H9 (cell line): ENCODE measurements around the gene FAM193B. TPM values are rescaled to one million over a fixed set of nuclear protein-coding genes. Genes with fewer than 3 reads are reported as not detected.
A peak's percentile ranks its signal among the peaks of the same experiment; 100 is the strongest.

Experiments used
- DNase-seq: peaks from one replicate; pipeline ENCODE4 v3.0.0-alpha.2; 2017
- H2AFZ ChIP-seq: one replicate; pipeline ENCODE4 v1.6.1; 2013; ENCODE audit warnings: mild to moderate bottlenecking, low read length, control low read depth, moderate library complexity
- H2AK5ac ChIP-seq: 2 replicates; pipeline ENCODE4 v1.6.1; 2013; ENCODE audit warnings: low read length, control low read depth, mixed read lengths; ENCODE audit not compliant: insufficient read length
- H2BK120ac ChIP-seq: one replicate; pipeline ENCODE4 v1.6.1; 2013; ENCODE audit warnings: low read depth, mild to moderate bottlenecking, low read length, control low read depth, inconsistent platforms; ENCODE audit not compliant: poor library complexity, severe bottlenecking
- H2BK12ac ChIP-seq: 2 replicates; pipeline ENCODE4 v1.6.1; 2013; ENCODE audit warnings: low read length, control low read depth, mixed read lengths, low read depth; ENCODE audit not compliant: insufficient read length
- H2BK15ac ChIP-seq: 2 replicates; pipeline ENCODE4 v1.6.1; 2013; ENCODE audit warnings: low read depth, low read length, control low read depth
- H2BK20ac ChIP-seq: one replicate; pipeline ENCODE4 v1.6.1; 2013; ENCODE audit warnings: low read depth, mild to moderate bottlenecking, low read length, control low read depth, inconsistent platforms; ENCODE audit not compliant: poor library complexity, severe bottlenecking
- H2BK5ac ChIP-seq: 2 replicates; pipeline ENCODE4 v1.6.1; 2013; ENCODE audit warnings: low read length, control low read depth, mixed read lengths; ENCODE audit not compliant: insufficient read length
- H3K14ac ChIP-seq: 2 replicates; pipeline ENCODE4 v1.6.1; 2013; ENCODE audit warnings: low read length, control low read depth; ENCODE audit not compliant: insufficient read depth
- H3K18ac ChIP-seq: 2 replicates; pipeline ENCODE4 v1.6.1; 2013; ENCODE audit warnings: low read depth, mild to moderate bottlenecking, mixed read lengths, low read length, control low read depth; ENCODE audit not compliant: insufficient read length
- H3K23ac ChIP-seq: 2 replicates; pipeline ENCODE4 v1.6.1; 2013; ENCODE audit warnings: low read length, control low read depth, mixed read lengths, low read depth; ENCODE audit not compliant: insufficient read length
- H3K23me2 ChIP-seq: 2 replicates; pipeline ENCODE4 v1.6.1; 2013; ENCODE audit warnings: low read depth, mild to moderate bottlenecking, mixed read lengths, low read length, control low read depth; ENCODE audit not compliant: insufficient read length, poor library complexity, severe bottlenecking
- H3K27ac ChIP-seq: 2 replicates; pipeline ENCODE4 v1.5.1; 2013; ENCODE audit warnings: low read length, control low read depth, mixed read lengths, low read depth; ENCODE audit not compliant: insufficient read length
- H3K27me3 ChIP-seq: 2 replicates; pipeline ENCODE4 v1.6.1; 2013; ENCODE audit warnings: low read length, control low read depth, inconsistent platforms; ENCODE audit not compliant: insufficient read depth
- H3K4ac ChIP-seq: 2 replicates; pipeline ENCODE4 v1.6.1; 2013; ENCODE audit warnings: low read depth, mild to moderate bottlenecking, control low read depth, inconsistent platforms, low read length, moderate library complexity
- H3K4me1 ChIP-seq: 2 replicates; pipeline ENCODE4 v1.6.1; 2013; ENCODE audit warnings: low read length, control low read depth, inconsistent platforms; ENCODE audit not compliant: insufficient read depth
- H3K4me2 ChIP-seq: 2 replicates; pipeline ENCODE4 v1.6.1; 2013; ENCODE audit warnings: low read length, control low read depth, mixed read lengths; ENCODE audit not compliant: insufficient read length, insufficient read depth
- H3K56ac ChIP-seq: 2 replicates; pipeline ENCODE4 v1.6.1; 2013; ENCODE audit warnings: low read depth, mild to moderate bottlenecking, mixed read lengths, low read length, control low read depth; ENCODE audit not compliant: insufficient read length
- H3K79me1 ChIP-seq: 2 replicates; pipeline ENCODE4 v1.6.1; 2013; ENCODE audit warnings: low read depth, mild to moderate bottlenecking, moderate library complexity, low read length, control low read depth, inconsistent platforms; ENCODE audit not compliant: insufficient read depth, poor library complexity, severe bottlenecking
- H3K79me2 ChIP-seq: 2 replicates; pipeline ENCODE4 v1.6.1; 2013; ENCODE audit warnings: low read length, control low read depth, inconsistent platforms; ENCODE audit not compliant: insufficient read depth
- H3K9ac ChIP-seq: 2 replicates; pipeline ENCODE4 v1.6.1; 2013; ENCODE audit warnings: low read length, control low read depth, mixed read lengths; ENCODE audit not compliant: insufficient read length; ENCODE audit errors: extremely low read depth
- H3K9me3 ChIP-seq: one replicate; pipeline ENCODE4 v1.6.1; 2013; ENCODE audit warnings: low read depth, low read length, inconsistent platforms; ENCODE audit not compliant: control insufficient read depth
- H3T11ph ChIP-seq: one replicate; pipeline ENCODE4 v1.6.1; 2013; ENCODE audit warnings: mild to moderate bottlenecking, low read length, control low read depth, inconsistent platforms
- H4K20me1 ChIP-seq: one replicate; pipeline ENCODE4 v1.6.1; 2013; ENCODE audit not compliant: control insufficient read depth, insufficient read length, insufficient read depth
- H4K5ac ChIP-seq: 2 replicates; pipeline ENCODE4 v1.6.1; 2013; ENCODE audit warnings: low read depth, mild to moderate bottlenecking, mixed read lengths, low read length, control low read depth; ENCODE audit not compliant: insufficient read length
- H4K8ac ChIP-seq: replicated peaks from 2 replicates; pipeline ENCODE4 v1.6.1; 2013; ENCODE audit warnings: low read length, control low read depth, mixed read lengths, low read depth; ENCODE audit not compliant: insufficient read length
- H4K91ac ChIP-seq: 2 replicates; pipeline ENCODE4 v1.6.1; 2013; ENCODE audit warnings: low read depth, mild to moderate bottlenecking, moderate library complexity, mixed read lengths, low read length, control low read depth; ENCODE audit not compliant: insufficient read length
- H3K27ac Mint-ChIP-seq, 3 experiments: 2 replicates in 2 of 3; 3 replicates in 1 of 3; pipeline ENCODE4 v1.8.0; 2020 to 2021; ENCODE audit warnings: mixed read lengths in 3 of 3, mild to moderate bottlenecking in 1 of 3, moderate library complexity in 1 of 3
- H3K27me3 Mint-ChIP-seq: 2 replicates; pipeline ENCODE4 v1.8.0; 2021; ENCODE audit warnings: low read depth, mild to moderate bottlenecking, moderate library complexity, mixed read lengths
- H3K36me3 Mint-ChIP-seq, 3 experiments: 2 replicates in 2 of 3; 3 replicates in 1 of 3; pipeline ENCODE4 v1.8.0; 2020 to 2021; ENCODE audit warnings: low read depth in 3 of 3, mixed read lengths in 3 of 3; ENCODE audit not compliant: insufficient read depth in 1 of 3
- H3K4me1 Mint-ChIP-seq, 2 experiments: 2 replicates each; pipeline ENCODE4 v1.8.0; 2020; ENCODE audit warnings: mixed read lengths in 2 of 2
- H3K4me3 Mint-ChIP-seq, 2 experiments: 2 replicates in 1 of 2; 3 replicates in 1 of 2; pipeline ENCODE4 v1.8.0; 2020 to 2021; ENCODE audit warnings: mild to moderate bottlenecking in 2 of 2, mixed read lengths in 2 of 2, moderate library complexity in 1 of 2
- H3K9me3 Mint-ChIP-seq, 2 experiments: 2 replicates in 1 of 2; 3 replicates in 1 of 2; pipeline ENCODE4 v1.8.0; 2020; ENCODE audit warnings: mild to moderate bottlenecking in 2 of 2, mixed read lengths in 2 of 2, moderate library complexity in 1 of 2
- CTCF ChIP-seq: fragments of 200-600 bp; sonication (generic); conservative IDR thresholded peaks from 3 replicates; pipeline ENCODE4 v1.8.0; 2021; ENCODE audit warnings: antibody characterized with exemption, mild to moderate bottlenecking
- WGBS: extraction: QIAGEN DNeasy Blood & Tissue Kit; methylation state at CpG from one replicate; pipeline ENCODE4 v1.1.7; 2013; ENCODE audit warnings: missing lambda C conversion rate, low lambda C conversion rate, mixed read lengths; ENCODE audit not compliant: insufficient read length; ENCODE audit errors: extremely low coverage; 5-methylcytosine and 5-hydroxymethylcytosine counted together
- total RNA-seq: library from RNA; stranded (reverse); gene quantifications from 2 replicates; pipeline ENCODE4 v1.2.1, GENCODE V29; 2021

The FAM193B gene
- total RNA-seq, 1 experiment from 2014 or later = 71.5 TPM

- peak overlapping the region in 2 of 3 experiments; percentile 74 to 87; a peak in 2 of 7 replicates for H3K27ac Mint-ChIP-seq
- Histone ChIP-seq H3K4me1 (peaks cover 4% of the 10 kb centered on the region; the same call in 1 of the 2 replicates), H3K4me2 (no peak overlapping the region), H3K56ac (no peak overlapping the region), H2AFZ (no peak overlapping the region), H2AK5ac (no peak overlapping the region), H4K91ac (no peak overlapping the region), H4K5ac (no peak overlapping the region), H3K23ac (no peak overlapping the region), H3K18ac (no peak overlapping the region), H3K9me3 (no peaks in the 10 kb centered on the region), H2BK20ac (no peak overlapping the region), H3K23me2 (no peaks in the 10 kb centered on the region), H3K14ac (no peak overlapping the region), H2BK15ac (no peak overlapping the region), H2BK120ac (no peak overlapping the region), H3K79me1 (no peaks in the 10 kb centered on the region), H2BK12ac (no peak overlapping the region), H3K27ac (no peak overlapping the region), H2BK5ac (no peak overlapping the region), H3K79me2 (no peaks in the 10 kb centered on the region), H4K20me1 (no peaks in the 10 kb centered on the region), H3K4ac (no peak overlapping the region), H4K8ac (no peak overlapping the region), H3K9ac (no peak overlapping the region), H3T11ph (no peak overlapping the region), H3K27me3 (no peaks in the 10 kb centered on the region)
- no CpG with 5 or more reads among the region's 16 CpGs for whole genome bisulfite sequencing
- no peaks in the 10 kb centered on the region; a peak in 1 of 5 replicates for H3K9me3 Mint-ChIP-seq
- no peaks in the 10 kb centered on the region for H3K27me3 Mint-ChIP-seq
- TF ChIP-seq CTCF = no peak
- peaks cover 17 to 39% of the 10 kb centered on the region in 2 experiments for H3K4me1 Mint-ChIP-seq
- no peak for DNase-seq
- peaks cover 40 to 73% (median 68%) of the 10 kb centered on the region in 3 experiments for H3K36me3 Mint-ChIP-seq
- no peak overlapping the region for H3K4me3 Mint-ChIP-seq
Observed at GRCh38 chr5:177490992-177491391, 63.4 kb downstream of the FAM193B start.
